WTC11 (cell line): ENCODE data around the gene UNC119B.

Experiments used
- CTCF ChIP-seq: fragments of 200-600 bp; IDR thresholded peaks from 2 replicates; pipeline ENCODE4 v1.8.0; 2022; ENCODE audit warnings: antibody characterized with exemption
- NR3C1 ChIP-seq: sonication (generic); formaldehyde crosslinking; conservative IDR thresholded peaks from 2 replicates; pipeline ENCODE4 v1.8.1; 2023; ENCODE audit warnings: low read depth, mild to moderate bottlenecking, missing genetic modification reagents

GRCh38 chr12:120733574-120733973 is 23.3 kb downstream of the UNC119B start:
- TF ChIP-seq CTCF (no peak), NR3C1 (CRISPR knock-in tag) (no peak)
